SK-N-SH (cell line): ENCODE results near the gene MAP3K4.

Experiments used
- CTCF ChIP-seq: fragments of 200-600 bp; sonication (generic); IDR thresholded peaks from 2 replicates; pipeline ENCODE4 v1.6.1; 2017; ENCODE audit warnings: antibody characterized with exemption, mild to moderate bottlenecking, moderate library complexity
- GABPA ChIP-seq: IDR thresholded peaks from 2 replicates; pipeline ENCODE4 v1.4.0; 2012; ENCODE audit warnings: low read depth, mild to moderate bottlenecking
- MAX ChIP-seq: IDR thresholded peaks from 2 replicates; pipeline ENCODE4 v1.4.0; 2012; ENCODE audit warnings: low read depth

- TF ChIP-seq CTCF (no peak), GABPA (no peak), MAX (no peak)
These were observed 111.9 kb downstream of the MAP3K4 start for GRCh38 chr6:161103475-161103874.
